Astrocyte (in vitro differentiated cells and primary cell): Measurements from ENCODE around the gene ZMPSTE24. TPM values are rescaled to one million over a fixed set of nuclear protein-coding genes. Genes with fewer than 3 reads are reported as not detected.

ENCODE experiments used
- DNase-seq: peaks from one replicate; pipeline ENCODE4 v3.0.0-alpha.2; 2010; ENCODE audit warnings: low read depth
- FAIRE-seq: peaks from 2 replicates; lab custom pipeline; 2011; peaks lifted over from hg19 to GRCh38; lab: Jason Lieb, UNC
- H2AFZ ChIP-seq: 2 replicates; pipeline ENCODE4 v1.6.0; 2012; ENCODE audit warnings: low read depth, low read length, inconsistent platforms
- H3K27ac ChIP-seq: 2 replicates; pipeline ENCODE4 v1.5.1; 2011; ENCODE audit warnings: low read depth, low read length, inconsistent platforms
- H3K27me3 ChIP-seq: 2 replicates; pipeline ENCODE4 v1.6.0; 2011; ENCODE audit warnings: low read length, inconsistent platforms; ENCODE audit not compliant: insufficient read depth
- H3K36me3 ChIP-seq: 2 replicates; pipeline ENCODE4 v1.5.1; 2011; ENCODE audit warnings: low read length, inconsistent platforms; ENCODE audit not compliant: insufficient read depth
- H3K4me1 ChIP-seq: 2 replicates; pipeline ENCODE4 v1.5.1; 2011; ENCODE audit warnings: low read length, inconsistent platforms; ENCODE audit not compliant: insufficient read depth
- H3K4me2 ChIP-seq: 2 replicates; pipeline ENCODE4 v1.6.0; 2012; ENCODE audit warnings: low read length, inconsistent platforms
- H3K4me3 ChIP-seq: 2 replicates; pipeline ENCODE4 v1.5.1; 2011; ENCODE audit warnings: low read depth, mild to moderate bottlenecking, low read length, inconsistent platforms; ENCODE audit not compliant: insufficient read depth
- H3K79me2 ChIP-seq: 2 replicates; pipeline ENCODE4 v1.6.0; 2012; ENCODE audit warnings: mild to moderate bottlenecking, low read length, inconsistent platforms; ENCODE audit not compliant: insufficient read depth
- H3K9ac ChIP-seq: 2 replicates; pipeline ENCODE4 v1.6.0; 2012; ENCODE audit warnings: mild to moderate bottlenecking, low read length, inconsistent platforms
- H3K9me3 ChIP-seq: 2 replicates; pipeline ENCODE4 v1.5.1; 2012; ENCODE audit warnings: low read depth, mild to moderate bottlenecking, low read length, inconsistent platforms; ENCODE audit not compliant: insufficient read depth
- H4K20me1 ChIP-seq: 2 replicates; pipeline ENCODE4 v1.6.0; 2012; ENCODE audit warnings: low read length, inconsistent platforms; ENCODE audit not compliant: insufficient read depth
- H3K27ac Mint-ChIP-seq: one replicate; pipeline ENCODE4 v1.8.0; 2021; ENCODE audit warnings: mild to moderate bottlenecking, mixed read lengths; ENCODE audit not compliant: unreplicated experiment
- H3K27me3 Mint-ChIP-seq: one replicate; pipeline ENCODE4 v1.8.0; 2021; ENCODE audit warnings: low read depth, mixed read lengths; ENCODE audit not compliant: unreplicated experiment
- H3K36me3 Mint-ChIP-seq: one replicate; pipeline ENCODE4 v1.8.0; 2021; ENCODE audit warnings: low read depth, mixed read lengths; ENCODE audit not compliant: unreplicated experiment
- H3K4me1 Mint-ChIP-seq: one replicate; pipeline ENCODE4 v1.8.0; 2021; ENCODE audit warnings: low read depth, mixed read lengths; ENCODE audit not compliant: unreplicated experiment
- H3K4me3 Mint-ChIP-seq: one replicate; pipeline ENCODE4 v1.8.0; 2021; ENCODE audit warnings: mild to moderate bottlenecking, moderate library complexity, mixed read lengths; ENCODE audit not compliant: unreplicated experiment
- H3K9me3 Mint-ChIP-seq: one replicate; pipeline ENCODE4 v1.8.0; 2021; ENCODE audit warnings: mild to moderate bottlenecking, mixed read lengths; ENCODE audit not compliant: unreplicated experiment
- CTCF ChIP-seq: IDR thresholded peaks from 2 replicates; pipeline ENCODE4 v1.5.1; 2011; ENCODE audit warnings: low read depth, mild to moderate bottlenecking, inconsistent platforms, low read length, moderate library complexity; ENCODE audit not compliant: insufficient read depth
- EZH2 ChIP-seq: IDR thresholded peaks from 2 replicates; pipeline ENCODE4 v1.6.1; 2012; ENCODE audit warnings: mild to moderate bottlenecking, low read length, inconsistent platforms; ENCODE audit not compliant: insufficient read depth
- total RNA-seq: library from RNA; stranded (reverse); gene quantifications from 2 replicates; pipeline ENCODE4 v1.2.1, GENCODE V29; 2021

The ZMPSTE24 gene
- total RNA-seq, 1 donor from 2014 or later = 62.4 TPM

- H3K4me3 Mint-ChIP-seq = no peak overlapping the region
- Histone ChIP-seq H3K4me1 (no peaks in the 10 kb centered on the region), H3K9me3 (no peaks in the 10 kb centered on the region), H3K27ac (no peak overlapping the region), H3K36me3 (no peaks in the 10 kb centered on the region), H3K9ac (no peak overlapping the region), H3K4me2 (no peak overlapping the region), H3K27me3 (no peaks in the 10 kb centered on the region), H4K20me1 (no peaks in the 10 kb centered on the region), H2AFZ (no peak overlapping the region), H3K79me2 (no peaks in the 10 kb centered on the region), H3K4me3 (no peak overlapping the region)
- H3K4me1 Mint-ChIP-seq = peaks cover 1% of the 10 kb centered on the region
- H3K27me3 Mint-ChIP-seq = no peaks in the 10 kb centered on the region
- no peaks in the 10 kb centered on the region for H3K9me3 Mint-ChIP-seq
- DNase-seq (no peak), FAIRE-seq (no peak)
- TF ChIP-seq EZH2 (no peak), CTCF (no peak)
- no peak overlapping the region for H3K27ac Mint-ChIP-seq
- peaks cover 1% of the 10 kb centered on the region for H3K36me3 Mint-ChIP-seq
Observed at GRCh38 chr1:40224040-40224439, 34.0 kb upstream of the ZMPSTE24 start.

GRCh38 chr1:40226192-40226591 lies 31.8 kb upstream of the ZMPSTE24 start:
- Histone ChIP-seq H3K4me3 (no peak overlapping the region), H3K4me1 (no peaks in the 10 kb centered on the region), H4K20me1 (no peaks in the 10 kb centered on the region), H2AFZ (no peak overlapping the region), H3K79me2 (no peaks in the 10 kb centered on the region), H3K9ac (no peak overlapping the region), H3K4me2 (no peak overlapping the region), H3K27ac (no peak overlapping the region), H3K9me3 (no peaks in the 10 kb centered on the region), H3K27me3 (no peaks in the 10 kb centered on the region), H3K36me3 (no peaks in the 10 kb centered on the region)
- Mint-ChIP-seq H3K36me3 (peaks cover 1% of the 10 kb centered on the region), H3K4me3 (no peak overlapping the region), H3K9me3 (no peaks in the 10 kb centered on the region), H3K4me1 (peaks cover 1% of the 10 kb centered on the region), H3K27me3 (no peaks in the 10 kb centered on the region), H3K27ac (no peak overlapping the region)
- FAIRE-seq = no peak
- DNase-seq = no peak
- TF ChIP-seq CTCF (no peak), EZH2 (no peak)

GRCh38 chr1:40232444-40232843 lies 25.6 kb upstream of the ZMPSTE24 start:
- Mint-ChIP-seq H3K4me3 (no peak overlapping the region), H3K27ac (no peak overlapping the region), H3K9me3 (no peaks in the 10 kb centered on the region), H3K4me1 (no peaks in the 10 kb centered on the region), H3K27me3 (no peaks in the 10 kb centered on the region), H3K36me3 (peaks cover 11% of the 10 kb centered on the region)
- no peak overlapping the region for H3K9ac ChIP-seq
- H3K27me3 ChIP-seq = no peaks in the 10 kb centered on the region
- TF ChIP-seq EZH2 (no peak), CTCF (no peak)
- H3K36me3 ChIP-seq = peaks cover 27% of the 10 kb centered on the region
- H3K4me1 ChIP-seq = no peaks in the 10 kb centered on the region
- H3K27ac ChIP-seq = no peak overlapping the region
- H3K9me3 ChIP-seq = no peaks in the 10 kb centered on the region
- no peaks in the 10 kb centered on the region for H4K20me1 ChIP-seq
- DNase-seq = no peak
- no peak for FAIRE-seq
- no peak overlapping the region for H3K4me2 ChIP-seq
- no peaks in the 10 kb centered on the region for H3K79me2 ChIP-seq
- H2AFZ ChIP-seq = no peak overlapping the region
- no peak overlapping the region for H3K4me3 ChIP-seq
